HEK293 (cell line): ENCODE measurements around the gene ADORA2A.

ENCODE experiments used
- GLIS1 ChIP-seq: fragments of 450-650 bp; formaldehyde crosslinking; IDR thresholded peaks from 2 replicates; pipeline ENCODE4 v1.5.1; 2016; ENCODE audit warnings: missing biosample characterization, missing genetic modification characterization
- KLF8 ChIP-seq: fragments of 450-650 bp; formaldehyde crosslinking; IDR thresholded peaks from 2 replicates; pipeline ENCODE4 v1.5.1; 2016; ENCODE audit warnings: missing biosample characterization, missing genetic modification characterization
- MZF1 ChIP-seq: fragments of 450-650 bp; formaldehyde crosslinking; IDR thresholded peaks from 2 replicates; pipeline ENCODE4 v1.5.1; 2017; ENCODE audit warnings: missing biosample characterization, missing genetic modification characterization, borderline replicate concordance
- SALL2 ChIP-seq: fragments of 450-650 bp; formaldehyde crosslinking; IDR thresholded peaks from 2 replicates; pipeline ENCODE4 v1.5.0; 2017; ENCODE audit warnings: missing biosample characterization, mild to moderate bottlenecking, missing genetic modification characterization, borderline replicate concordance
- ZBTB48 ChIP-seq: fragments of 450-650 bp; formaldehyde crosslinking; IDR thresholded peaks from 2 replicates; pipeline ENCODE4 v1.5.1; 2016; ENCODE audit warnings: missing biosample characterization, missing genetic modification characterization
- ZNF112 ChIP-seq: fragments of 450-650 bp; formaldehyde crosslinking; IDR thresholded peaks from 2 replicates; pipeline ENCODE4 v1.5.0; 2017; ENCODE audit warnings: missing biosample characterization, missing genetic modification characterization
- ZNF140 ChIP-seq: fragments of 450-650 bp; formaldehyde crosslinking; IDR thresholded peaks from 2 replicates; pipeline ENCODE4 v1.5.1; 2016; ENCODE audit warnings: missing biosample characterization, missing genetic modification characterization
- ZNF174 ChIP-seq: fragments of 450-650 bp; formaldehyde crosslinking; IDR thresholded peaks from 2 replicates; pipeline ENCODE4 v1.5.0; 2017; ENCODE audit warnings: missing biosample characterization, mild to moderate bottlenecking, missing genetic modification characterization
- ZNF175 ChIP-seq: fragments of 450-650 bp; formaldehyde crosslinking; IDR thresholded peaks from 2 replicates; pipeline ENCODE4 v1.5.1; 2016; ENCODE audit warnings: missing biosample characterization, missing genetic modification characterization
- ZNF18 ChIP-seq: fragments of 450-650 bp; formaldehyde crosslinking; IDR thresholded peaks from 2 replicates; pipeline ENCODE4 v1.5.1; 2016; ENCODE audit warnings: missing biosample characterization, missing genetic modification characterization
- ZNF202 ChIP-seq: fragments of 450-650 bp; formaldehyde crosslinking; IDR thresholded peaks from 2 replicates; pipeline ENCODE4 v1.5.1; 2016; ENCODE audit warnings: missing biosample characterization, missing genetic modification characterization, borderline replicate concordance
- ZNF24 ChIP-seq: fragments of 450-650 bp; formaldehyde crosslinking; IDR thresholded peaks from 2 replicates; pipeline ENCODE4 v1.5.1; 2016; ENCODE audit warnings: missing biosample characterization, missing genetic modification characterization
- ZNF280D ChIP-seq: fragments of 450-650 bp; formaldehyde crosslinking; IDR thresholded peaks from 2 replicates; pipeline ENCODE4 v1.5.1; 2016; ENCODE audit warnings: missing biosample characterization, missing genetic modification characterization
- ZNF416 ChIP-seq: fragments of 450-650 bp; formaldehyde crosslinking; IDR thresholded peaks from 2 replicates; pipeline ENCODE4 v1.5.1; 2016; ENCODE audit warnings: missing biosample characterization, missing genetic modification characterization
- ZNF423 ChIP-seq: fragments of 450-650 bp; formaldehyde crosslinking; IDR thresholded peaks from 2 replicates; pipeline ENCODE4 v1.5.1; 2016; ENCODE audit warnings: missing biosample characterization, missing genetic modification characterization
- ZNF514 ChIP-seq: fragments of 450-650 bp; formaldehyde crosslinking; IDR thresholded peaks from 2 replicates; pipeline ENCODE4 v1.5.1; 2016; ENCODE audit warnings: missing biosample characterization, missing genetic modification characterization
- ZNF548 ChIP-seq: fragments of 450-650 bp; formaldehyde crosslinking; IDR thresholded peaks from 2 replicates; pipeline ENCODE4 v1.5.1; 2016; ENCODE audit warnings: missing biosample characterization, missing genetic modification characterization
- ZNF558 ChIP-seq: fragments of 450-650 bp; formaldehyde crosslinking; IDR thresholded peaks from 2 replicates; pipeline ENCODE4 v1.5.1; 2016; ENCODE audit warnings: missing biosample characterization, missing genetic modification characterization
- ZNF560 ChIP-seq: fragments of 450-650 bp; formaldehyde crosslinking; IDR thresholded peaks from 2 replicates; pipeline ENCODE4 v1.5.1; 2017; ENCODE audit warnings: missing biosample characterization, missing genetic modification characterization, borderline replicate concordance
- ZNF600 ChIP-seq: fragments of 450-650 bp; formaldehyde crosslinking; IDR thresholded peaks from 2 replicates; pipeline ENCODE4 v1.5.1; 2016; ENCODE audit warnings: missing biosample characterization, missing genetic modification characterization
- ZNF624 ChIP-seq: fragments of 450-650 bp; formaldehyde crosslinking; IDR thresholded peaks from 2 replicates; pipeline ENCODE4 v1.5.1; 2017; ENCODE audit warnings: missing biosample characterization, missing genetic modification characterization
- ZNF704 ChIP-seq: fragments of 450-650 bp; formaldehyde crosslinking; IDR thresholded peaks from 2 replicates; pipeline ENCODE4 v1.5.1; 2016; ENCODE audit warnings: missing biosample characterization, missing genetic modification characterization
- ZNF76 ChIP-seq: fragments of 450-650 bp; formaldehyde crosslinking; IDR thresholded peaks from 2 replicates; pipeline ENCODE4; 2016; ENCODE audit warnings: low read depth, missing biosample characterization, missing genetic modification characterization, borderline replicate concordance
- ZNF792 ChIP-seq: fragments of 450-650 bp; formaldehyde crosslinking; IDR thresholded peaks from 2 replicates; pipeline ENCODE4 v1.5.1; 2016; ENCODE audit warnings: missing biosample characterization, missing genetic modification characterization
- ZNF843 ChIP-seq: fragments of 450-650 bp; formaldehyde crosslinking; IDR thresholded peaks from 2 replicates; pipeline ENCODE4 v1.5.1; 2016; ENCODE audit warnings: missing biosample characterization, missing genetic modification characterization
- TF ChIP-seq, protein P1 (sequence below): fragments of 450-650 bp; formaldehyde crosslinking; IDR thresholded peaks from 2 replicates; pipeline ENCODE4 v1.5.1; 2016; ENCODE audit warnings: missing biosample characterization, missing genetic modification characterization
- TF ChIP-seq, protein P2 (sequence below): fragments of 450-650 bp; formaldehyde crosslinking; IDR thresholded peaks from 2 replicates; pipeline ENCODE4 v1.5.1; 2016; ENCODE audit warnings: missing biosample characterization, missing genetic modification characterization
- TF ChIP-seq, protein P3 (sequence below): fragments of 450-650 bp; formaldehyde crosslinking; IDR thresholded peaks from 2 replicates; pipeline ENCODE4; 2016; ENCODE audit warnings: missing biosample characterization, missing genetic modification characterization

ADORA2A gene

GRCh38 chr22:24402460-24403192, 24.8 kb upstream of the ADORA2A start (continued):
- TF ChIP-seq, protein P1, sequence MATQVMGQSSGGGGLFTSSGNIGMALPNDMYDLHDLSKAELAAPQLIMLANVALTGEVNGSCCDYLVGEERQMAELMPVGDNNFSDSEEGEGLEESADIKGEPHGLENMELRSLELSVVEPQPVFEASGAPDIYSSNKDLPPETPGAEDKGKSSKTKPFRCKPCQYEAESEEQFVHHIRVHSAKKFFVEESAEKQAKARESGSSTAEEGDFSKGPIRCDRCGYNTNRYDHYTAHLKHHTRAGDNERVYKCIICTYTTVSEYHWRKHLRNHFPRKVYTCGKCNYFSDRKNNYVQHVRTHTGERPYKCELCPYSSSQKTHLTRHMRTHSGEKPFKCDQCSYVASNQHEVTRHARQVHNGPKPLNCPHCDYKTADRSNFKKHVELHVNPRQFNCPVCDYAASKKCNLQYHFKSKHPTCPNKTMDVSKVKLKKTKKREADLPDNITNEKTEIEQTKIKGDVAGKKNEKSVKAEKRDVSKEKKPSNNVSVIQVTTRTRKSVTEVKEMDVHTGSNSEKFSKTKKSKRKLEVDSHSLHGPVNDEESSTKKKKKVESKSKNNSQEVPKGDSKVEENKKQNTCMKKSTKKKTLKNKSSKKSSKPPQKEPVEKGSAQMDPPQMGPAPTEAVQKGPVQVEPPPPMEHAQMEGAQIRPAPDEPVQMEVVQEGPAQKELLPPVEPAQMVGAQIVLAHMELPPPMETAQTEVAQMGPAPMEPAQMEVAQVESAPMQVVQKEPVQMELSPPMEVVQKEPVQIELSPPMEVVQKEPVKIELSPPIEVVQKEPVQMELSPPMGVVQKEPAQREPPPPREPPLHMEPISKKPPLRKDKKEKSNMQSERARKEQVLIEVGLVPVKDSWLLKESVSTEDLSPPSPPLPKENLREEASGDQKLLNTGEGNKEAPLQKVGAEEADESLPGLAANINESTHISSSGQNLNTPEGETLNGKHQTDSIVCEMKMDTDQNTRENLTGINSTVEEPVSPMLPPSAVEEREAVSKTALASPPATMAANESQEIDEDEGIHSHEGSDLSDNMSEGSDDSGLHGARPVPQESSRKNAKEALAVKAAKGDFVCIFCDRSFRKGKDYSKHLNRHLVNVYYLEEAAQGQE (tag by site-specific recombination), result peak; percentile 60
- TF ChIP-seq ZNF624 (tag by site-specific recombination), result no peak
- TF ChIP-seq ZNF704 (tag by site-specific recombination), result no peak
- TF ChIP-seq ZNF202 (tag by site-specific recombination), result no peak
- no peak for TF ChIP-seq ZNF174 (tag by site-specific recombination)
- TF ChIP-seq, protein P2, sequence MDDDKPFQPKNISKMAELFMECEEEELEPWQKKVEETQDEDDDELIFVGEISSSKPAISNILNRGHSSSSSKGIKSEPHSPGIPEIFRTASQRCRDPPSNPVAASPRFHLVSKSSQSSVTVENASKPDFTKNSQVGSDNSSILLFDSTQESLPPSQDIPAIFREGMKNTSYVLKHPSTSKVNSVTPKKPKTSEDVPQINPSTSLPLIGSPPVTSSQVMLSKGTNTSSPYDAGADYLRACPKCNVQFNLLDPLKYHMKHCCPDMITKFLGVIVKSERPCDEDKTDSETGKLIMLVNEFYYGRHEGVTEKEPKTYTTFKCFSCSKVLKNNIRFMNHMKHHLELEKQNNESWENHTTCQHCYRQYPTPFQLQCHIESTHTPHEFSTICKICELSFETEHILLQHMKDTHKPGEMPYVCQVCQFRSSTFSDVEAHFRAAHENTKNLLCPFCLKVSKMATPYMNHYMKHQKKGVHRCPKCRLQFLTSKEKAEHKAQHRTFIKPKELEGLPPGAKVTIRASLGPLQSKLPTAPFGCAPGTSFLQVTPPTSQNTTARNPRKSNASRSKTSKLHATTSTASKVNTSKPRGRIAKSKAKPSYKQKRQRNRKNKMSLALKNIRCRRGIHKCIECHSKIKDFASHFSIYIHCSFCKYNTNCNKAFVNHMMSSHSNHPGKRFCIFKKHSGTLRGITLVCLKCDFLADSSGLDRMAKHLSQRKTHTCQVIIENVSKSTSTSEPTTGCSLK (tag by site-specific recombination), result no peak
- TF ChIP-seq GLIS1 (tag by site-specific recombination), result peak; percentile 16; the same call in 1 of the 2 replicates
- TF ChIP-seq ZNF416 (tag by site-specific recombination), result no peak
- no peak for TF ChIP-seq SALL2
- no peak for TF ChIP-seq ZNF423
- no peak for TF ChIP-seq ZNF140
- peak; percentile 61 for TF ChIP-seq KLF8
- no peak; the same call in 1 of the 2 replicates for TF ChIP-seq ZNF18 (tag by site-specific recombination)
- no peak for TF ChIP-seq ZNF560 (tag by site-specific recombination)
- no peak for TF ChIP-seq ZNF514 (tag by site-specific recombination)
- TF ChIP-seq ZNF600 (tag by site-specific recombination), result no peak
- TF ChIP-seq ZNF843 (tag by site-specific recombination), result no peak; the same call in none of the 2 replicates
- TF ChIP-seq ZBTB48 (tag by site-specific recombination), result 0 out of 2 replicates have a peak, but pooled peaks have one; percentile 45
- no peak for TF ChIP-seq ZNF792 (tag by site-specific recombination)
- TF ChIP-seq ZNF24 (tag by site-specific recombination), result 0 out of 2 replicates have a peak, but pooled peaks have one; percentile 32
- TF ChIP-seq ZNF112 (tag by site-specific recombination), result no peak
- TF ChIP-seq ZNF558 (tag by site-specific recombination), result peak; percentile 15; the same call in 1 of the 2 replicates
- TF ChIP-seq ZNF76, result no peak
- no peak for TF ChIP-seq MZF1 (tag by site-specific recombination)
- TF ChIP-seq ZNF548 (tag by site-specific recombination), result no peak
- TF ChIP-seq ZNF280D, result no peak
- TF ChIP-seq ZNF175 (tag by site-specific recombination), result no peak
- TF ChIP-seq, protein P3, sequence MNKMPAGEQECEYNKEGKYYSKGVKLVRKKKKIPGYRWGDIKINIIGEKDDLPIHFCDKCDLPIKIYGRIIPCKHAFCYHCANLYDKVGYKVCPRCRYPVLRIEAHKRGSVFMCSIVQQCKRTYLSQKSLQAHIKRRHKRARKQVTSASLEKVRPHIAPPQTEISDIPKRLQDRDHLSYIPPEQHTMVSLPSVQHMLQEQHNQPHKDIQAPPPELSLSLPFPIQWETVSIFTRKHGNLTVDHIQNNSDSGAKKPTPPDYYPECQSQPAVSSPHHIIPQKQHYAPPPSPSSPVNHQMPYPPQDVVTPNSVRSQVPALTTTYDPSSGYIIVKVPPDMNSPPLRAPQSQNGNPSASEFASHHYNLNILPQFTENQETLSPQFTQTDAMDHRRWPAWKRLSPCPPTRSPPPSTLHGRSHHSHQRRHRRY (tag by site-specific recombination), result no peak
